K562 (cell line): ENCODE measurements around the gene HAPLN2. TPM values are rescaled to one million over a fixed set of nuclear protein-coding genes. Genes with fewer than 3 reads are reported as not detected.

ENCODE experiments used
- ATAC-seq: fragments of 200-7000 bp; cut with Tn5 transposase; 3 replicates; pipeline ENCODE4 v1.9.1; 2020; ENCODE audit warnings: moderate library complexity
- BruUV-seq: library from RNA; stranded (reverse); fragments of 400-500 nt; replicated peaks from 2 replicates; lab custom pipeline; 2021; lab: Mats Ljungman, UMichigan
- CTCF ChIA-PET: fragments of 300-600 bp; formaldehyde crosslinking; extraction: SDS; loops from one replicate; lab custom pipeline; 2021; ENCODE audit warnings: low intra/inter-chr PET ratio; lab: Yijun Ruan, JAX
- POLR2A ChIA-PET: fragments of 300-600, 350-650 bp; sonication (Branson Sonifier 250); formaldehyde crosslinking; extraction: SDS; loops from one replicate; lab custom pipeline; 2021; ENCODE audit warnings: antibody characterized with exemption, inconsistent platforms; lab: Yijun Ruan, JAX
- DNase-seq, 4 experiments: peaks; one replicate each; pipeline versions ENCODE4 v3.0.0 to v3.0.0-alpha.2; 2011 to 2018; ENCODE audit warnings: low spot score in 3 of 4, mixed read lengths in 3 of 4; ENCODE audit errors: extremely low read depth in 1 of 4
- FAIRE-seq: peaks from 2 replicates; lab custom pipeline; 2011; peaks lifted over from hg19 to GRCh38; lab: Jason Lieb, UNC
- H2AFZ ChIP-seq: 2 replicates; pipeline ENCODE4 v1.6.0; 2011; ENCODE audit warnings: low read depth, low read length, control low read depth, inconsistent platforms
- H3K27ac ChIP-seq: fragments of 200-600 bp; 3 replicates; pipeline ENCODE4 v1.8.0; 2011; ENCODE audit warnings: low read depth, mild to moderate bottlenecking, control low read depth, inconsistent platforms, low read length, moderate library complexity, mixed read lengths; ENCODE audit errors: extremely low read depth
- H3K27me3 ChIP-seq, 2 experiments: fragments of 300-600 bp in 1 of 2; 2 replicates in 1 of 2; 3 replicates in 1 of 2; pipeline versions ENCODE4 v1.6.0 to v1.8.0; 2011; ENCODE audit warnings: inconsistent platforms in 2 of 2, low read length in 2 of 2, mild to moderate bottlenecking in 1 of 2, mixed read lengths in 1 of 2, moderate library complexity in 1 of 2; ENCODE audit not compliant: control insufficient read depth in 2 of 2, insufficient read depth in 2 of 2
- H3K36me3 ChIP-seq: fragments of 300-600 bp; 3 replicates; pipeline ENCODE4 v1.8.0; 2011; ENCODE audit warnings: mild to moderate bottlenecking, low read length, inconsistent platforms; ENCODE audit not compliant: control insufficient read depth, insufficient read depth
- H3K4me1 ChIP-seq, 2 experiments: fragments of 200-600 bp in 1 of 2; replicated peaks in 1 of 2; 2 replicates in 1 of 2; 3 replicates in 1 of 2; pipeline versions ENCODE4 v1.5.1 to v1.8.0; 2011; ENCODE audit warnings: inconsistent platforms in 2 of 2, low read length in 2 of 2, mild to moderate bottlenecking in 1 of 2, mixed read lengths in 1 of 2, moderate library complexity in 1 of 2; ENCODE audit not compliant: control insufficient read depth in 2 of 2, insufficient read depth in 2 of 2
- H3K4me2 ChIP-seq: 2 replicates; pipeline ENCODE4 v1.6.1; 2011; ENCODE audit warnings: low read length, control low read depth, inconsistent platforms, mixed read lengths; ENCODE audit not compliant: insufficient read depth
- H3K4me3 ChIP-seq: fragments of 200-600 bp; sonication (generic), shearing (Covaris generic); 2 replicates; pipeline ENCODE4 v1.5.1; 2016; ENCODE audit warnings: control low read depth, inconsistent platforms
- H3K79me2 ChIP-seq: fragments of 200-600 bp; 3 replicates; pipeline ENCODE4 v1.8.0; 2011; ENCODE audit warnings: low read length, inconsistent platforms; ENCODE audit not compliant: control insufficient read depth, insufficient read depth
- H3K9ac ChIP-seq, 2 experiments: 2 replicates each; pipeline versions ENCODE4 v1.6.0 to v1.6.1; 2011; ENCODE audit warnings: low read depth in 2 of 2, low read length in 2 of 2, control low read depth in 1 of 2, inconsistent platforms in 1 of 2, mild to moderate bottlenecking in 1 of 2, mixed read lengths in 1 of 2; ENCODE audit not compliant: insufficient read depth in 1 of 2
- H3K9me1 ChIP-seq: one replicate; pipeline ENCODE4 v1.6.0; 2011; ENCODE audit warnings: inconsistent platforms, mild to moderate bottlenecking, low read length, moderate library complexity; ENCODE audit not compliant: control insufficient read depth, insufficient read depth
- H3K9me3 ChIP-seq: replicated peaks from 2 replicates; pipeline ENCODE4 v1.5.1; 2011; ENCODE audit warnings: low read depth, low read length, inconsistent platforms; ENCODE audit not compliant: control insufficient read depth, insufficient read depth
- H4K20me1 ChIP-seq: replicated peaks from 2 replicates; pipeline ENCODE4 v1.6.1; 2011; ENCODE audit warnings: low read length, inconsistent platforms, mixed read lengths; ENCODE audit not compliant: control insufficient read depth, insufficient read depth
- EP300 ChIP-seq: IDR thresholded peaks from 2 replicates; pipeline ENCODE4 v1.6.1; 2012; ENCODE audit warnings: low read length, improper control_type of control experiment
- MECOM ChIP-seq: fragments of 250-450 bp; sonication (Bioruptor Pico); IDR thresholded peaks from 2 replicates; pipeline ENCODE4 v1.8.0; 2022; ENCODE audit warnings: inconsistent platforms
- RBFOX2 ChIP-seq: fragments of 200-400 bp; formaldehyde crosslinking; IDR thresholded peaks from 2 replicates; pipeline ENCODE4 v1.6.1; 2017; ENCODE audit warnings: low read depth, mild to moderate bottlenecking, low read length, moderate library complexity
- ZFP36 ChIP-seq: fragments of 150-350 bp; IDR thresholded peaks from 2 replicates; pipeline ENCODE4 v1.6.1; 2018; ENCODE audit warnings: low read length, low read depth; ENCODE audit not compliant: partially characterized antibody
- WGBS: fragments of 100-300 bp; shearing (Covaris generic); methylation state at CpG from one replicate; pipeline ENCODE4 v1.1.6; 2016; ENCODE audit warnings: low coverage, mixed read lengths; ENCODE audit not compliant: insufficient coverage; ENCODE audit errors: missing lambda C conversion rate; 5-methylcytosine and 5-hydroxymethylcytosine counted together
- in situ Hi-C: fragments of 300-500 bp; cut with MboI; formaldehyde crosslinking; loops from 4 replicates; pipeline ENCODE4 v1.15.0; 2018; ENCODE audit warnings: inconsistent platforms, mixed read lengths
- intact Hi-C: fragments of 100-400 bp; cut with micrococcal nuclease; formaldehyde crosslinking; loops from 2 replicates; pipeline ENCODE4 v1.14.2; 2022
- polyA plus RNA-seq, 8 experiments: library from polyadenylated mRNA; depleted of rRNA in 4 of 8; stranded (reverse) in 5 of 8; unstranded in 3 of 8; fragments of >200 nt; fragmentation: Nextera tagmentation in 2 of 8; fragmentation: Illumina TruSeq in 1 of 8; extraction: Ambion mirVana in 2 of 8; extraction: Trizol in 1 of 8; gene quantifications; 2 replicates each; pipeline versions ENCODE4 v1.2.1 to v1.2.3, GENCODE V29; 2011 to 2014; ENCODE audit warnings: inconsistent platforms in 1 of 8, missing spikeins in 1 of 8
- total RNA-seq, 7 experiments: library from RNA; depleted of rRNA in 6 of 7; stranded (reverse); fragments of >200 nt in 6 of 7; fragmentation: Illumina TruSeq in 2 of 7; extraction: Trizol in 2 of 7; gene quantifications; 2 replicates each; pipeline versions ENCODE4 v1.2.1 to v1.2.3, GENCODE V29; 2011 to 2021; ENCODE audit warnings: low replicate concordance in 1 of 7

The HAPLN2 gene
- total and polyA plus RNA-seq, 9 of the 15 experiments (the other 6 are each of a cell fraction or from before 2014, with no cell fraction given), result 0.14 to 5.2 (median 3.8) TPM; not detected in 4

- WGBS, result 73% methylated on average over 2 of the region's 2 CpGs
- TF ChIP-seq ZFP36 (peak; percentile 57), EP300 (no peak)
- Histone ChIP-seq H3K4me2 (no peak overlapping the region), H3K36me3 (peaks cover 62% of the 10 kb centered on the region; the same call in 2 of the 3 replicates), H2AFZ (no peak overlapping the region), H3K4me1 (peaks cover 34 to 52% of the 10 kb centered on the region in 2 experiments), H3K9ac (peak overlapping the region in 1 of 2 experiments; percentile 11; a peak in 1 of 4 replicates), H3K79me2 (peaks cover 73% of the 10 kb centered on the region), H3K9me3 (no peaks in the 10 kb centered on the region), H3K27me3 (no peaks in the 10 kb centered on the region), H3K9me1 (peaks cover 59% of the 10 kb centered on the region), H4K20me1 (peaks cover 92% of the 10 kb centered on the region), H3K27ac (no peak overlapping the region), H3K4me3 (no peak overlapping the region)
- DNase-seq (no peak), ATAC-seq (no peak), FAIRE-seq (no peak)
- intact Hi-C loops (no loop called here), in situ Hi-C loops (no loop called here)
- BruUV-seq, result no TSS peak
- POLR2A ChIA-PET, result interaction anchor here (0.6 to 1.1 kb wide), 3 partner anchors 15 to 231 kb away, joined by 3 to 4 read pairs (median 3); no protein-coding TSS in a partner anchor
- CTCF ChIA-PET, result interaction anchor here (0.7 to 1.5 kb wide), 3 partner anchors 26 to 269 kb away, joined by 3 to 8 read pairs (median 4); no protein-coding TSS in a partner anchor
Observed at GRCh38 chr1:156655151-156655903, 36.1 kb downstream of the HAPLN2 start.

DNA sequence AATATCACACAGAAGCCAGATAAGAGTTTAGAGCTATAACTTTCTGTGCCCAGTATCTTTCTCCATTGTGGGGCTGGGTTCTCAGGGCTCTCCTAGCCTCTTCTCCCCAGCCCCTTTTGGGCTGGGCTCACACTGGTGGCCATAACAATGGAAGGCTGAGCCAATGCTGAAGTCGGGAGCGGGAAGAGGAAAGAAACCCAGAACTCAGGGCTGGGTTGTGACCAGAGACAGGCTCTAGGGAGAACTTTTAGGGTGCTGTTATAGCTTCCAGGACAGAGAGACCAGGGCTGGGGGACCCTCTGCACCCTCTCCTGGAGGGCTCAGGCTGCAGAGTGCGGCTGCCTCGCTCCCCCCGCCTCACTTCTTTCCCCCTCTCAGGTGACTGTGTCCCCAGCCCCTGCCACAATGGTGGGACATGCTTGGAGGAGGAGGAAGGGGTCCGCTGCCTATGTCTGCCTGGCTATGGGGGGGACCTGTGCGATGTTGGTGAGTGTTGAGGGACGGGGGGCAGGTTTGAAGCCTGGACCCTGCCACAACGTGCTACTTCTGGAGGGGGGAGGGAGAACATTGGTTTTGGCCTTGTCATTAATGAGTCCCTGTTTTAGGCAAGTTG lies 36.8 kb downstream of the HAPLN2 start:
- WGBS, result 79% methylated on average over 6 of the region's 9 CpGs
- POLR2A ChIA-PET, result interaction anchor here (0.6 kb wide), 1 partner anchor 16 kb away, joined by 3 read pairs; no protein-coding TSS in a partner anchor
- TF ChIP-seq RBFOX2, result peak; percentile 41; the same call in 1 of the 2 replicates
- no peak for TF ChIP-seq MECOM (CRISPR knock-in tag)
- TF ChIP-seq, all 486 proteins: peak for 1
- in situ Hi-C loops (no loop called here), intact Hi-C loops (no loop called here)
- no peak for DNase-seq
- Histone ChIP-seq H2AFZ (no peak overlapping the region), H3K4me1 (peaks cover 34 to 52% of the 10 kb centered on the region in 2 experiments), H3K27me3 (no peaks in the 10 kb centered on the region), H4K20me1 (peaks cover 86% of the 10 kb centered on the region), H3K4me3 (no peak overlapping the region), H3K79me2 (peaks cover 80% of the 10 kb centered on the region), H3K27ac (no peak overlapping the region), H3K9ac (peak overlapping the region in 1 of 2 experiments; percentile 74; a peak in 2 of 4 replicates), H3K36me3 (peaks cover 64% of the 10 kb centered on the region; the same call in 2 of the 3 replicates), H3K9me3 (no peaks in the 10 kb centered on the region), H3K9me1 (peaks cover 59% of the 10 kb centered on the region), H3K4me2 (no peak overlapping the region)
- no peak for ATAC-seq
- CTCF ChIA-PET, result interaction anchor here (0.9 to 4.8 kb wide), 2 partner anchors 29 to 30 kb away, joined by 4 to 58 read pairs; no protein-coding TSS in a partner anchor
- no TSS peak for BruUV-seq
- no peak for FAIRE-seq
